HG03095 (cell line): ENCODE measurements around the gene KDM3A.

Experiments used
- ATAC-seq: cut with Tn5 transposase; IDR thresholded peaks from one replicate; pipeline ENCODE4 v1.9.1; 2021; ENCODE audit warnings: moderate library complexity; ENCODE audit not compliant: unreplicated experiment

KDM3A gene

DNA sequence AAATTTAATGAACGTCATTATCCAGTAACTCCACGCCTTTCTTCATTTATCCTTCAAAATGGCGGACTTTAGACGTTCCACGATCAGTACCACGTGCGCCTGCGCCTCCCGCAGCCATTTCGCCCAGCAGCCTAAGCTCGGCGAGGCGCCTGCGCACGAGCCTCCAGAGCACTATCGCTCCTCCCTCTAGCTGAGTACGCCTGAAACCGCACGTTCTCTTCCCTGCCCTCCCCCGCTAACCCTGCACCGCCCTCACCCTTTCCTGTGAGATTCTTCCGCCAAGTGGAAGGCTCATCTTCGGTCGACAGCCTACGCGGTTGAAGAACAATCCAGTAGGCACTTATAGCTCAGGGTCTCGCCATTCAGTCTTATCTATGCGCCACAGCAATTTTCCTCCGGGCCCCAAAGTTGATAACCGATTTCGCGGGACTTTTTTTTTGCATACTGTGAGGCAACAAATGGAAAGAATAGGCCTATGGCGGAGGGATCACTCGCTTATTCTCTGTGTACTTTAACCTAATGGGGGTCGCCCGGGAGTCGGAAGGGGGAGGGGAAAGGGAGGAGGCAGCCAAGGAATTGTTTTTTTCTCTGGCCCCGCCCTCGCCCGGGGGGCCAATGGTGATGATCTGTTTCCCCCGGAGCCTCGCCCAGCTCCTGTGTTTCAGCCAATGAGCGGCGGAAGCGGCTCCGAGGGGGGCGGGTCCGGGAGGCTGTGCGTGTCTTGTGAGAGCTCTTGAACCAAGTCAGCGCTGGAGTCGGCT lies at the start of gene KDM3A:
Gene KDM3A, plus strand, starts transcription at position 741 of the 761 bp plus-strand sequence. CDS start 677 bp downstream, outside the sequence.
- peak; percentile 79 for ATAC-seq

DNA sequence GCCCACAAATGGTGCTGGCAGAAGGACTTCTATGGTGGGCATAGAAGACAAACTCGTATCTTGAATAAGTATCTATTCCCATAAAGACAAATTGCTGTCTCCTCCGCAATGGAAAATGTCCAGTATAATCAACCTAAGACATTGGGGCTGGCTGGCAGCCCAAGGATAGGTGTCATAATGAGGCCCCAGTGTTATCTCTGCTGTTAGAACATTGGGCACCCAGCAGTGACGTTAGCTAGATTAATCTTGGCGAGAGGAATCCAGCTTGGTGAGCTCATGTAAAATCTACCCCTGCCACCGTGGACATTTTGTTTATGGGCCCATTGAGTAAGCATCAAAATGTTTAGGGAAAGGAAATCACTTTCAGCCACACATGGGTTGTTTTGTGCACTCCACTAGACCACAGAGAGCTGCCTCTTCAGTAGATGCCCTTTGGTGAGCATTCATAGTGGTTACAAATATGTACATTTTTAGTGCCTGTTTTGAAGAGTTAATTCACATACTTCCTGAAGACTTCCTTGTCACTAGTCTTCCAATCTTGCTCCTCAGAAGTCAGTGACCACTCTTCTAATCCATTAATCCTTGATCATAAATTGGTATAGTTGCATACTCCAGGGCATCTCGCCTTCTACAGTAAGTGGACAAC lies 48.2 kb upstream of the KDM3A start:
- no peak for ATAC-seq

- no peak for ATAC-seq
These were observed 47.4 kb upstream of the KDM3A start for GRCh38 chr2:86393521-86394491.

DNA sequence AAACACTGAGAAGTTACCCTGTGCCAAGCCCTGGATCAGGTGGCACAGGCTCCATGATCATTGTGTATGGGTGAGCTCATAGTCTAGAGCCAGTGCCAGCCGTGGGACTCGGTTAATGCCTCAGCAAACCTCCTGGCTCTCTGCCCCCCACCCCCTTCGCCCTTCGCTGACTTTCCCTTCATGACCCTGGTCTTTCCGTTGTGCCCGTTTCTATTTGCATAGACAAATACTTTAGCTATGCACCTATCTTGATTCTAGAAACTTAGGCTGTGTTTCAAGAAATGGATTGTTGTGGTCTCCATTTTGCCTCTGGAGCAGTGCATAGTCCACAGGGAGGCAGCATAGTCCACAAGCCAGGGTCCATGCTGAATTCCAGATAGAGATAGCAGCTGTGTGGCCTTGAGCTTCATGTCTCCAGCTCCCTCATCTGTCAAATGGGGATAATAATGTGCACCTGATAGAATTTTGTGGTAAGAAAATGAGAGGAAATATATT lies 44.8 kb upstream of the KDM3A start:
- no peak for ATAC-seq

DNA sequence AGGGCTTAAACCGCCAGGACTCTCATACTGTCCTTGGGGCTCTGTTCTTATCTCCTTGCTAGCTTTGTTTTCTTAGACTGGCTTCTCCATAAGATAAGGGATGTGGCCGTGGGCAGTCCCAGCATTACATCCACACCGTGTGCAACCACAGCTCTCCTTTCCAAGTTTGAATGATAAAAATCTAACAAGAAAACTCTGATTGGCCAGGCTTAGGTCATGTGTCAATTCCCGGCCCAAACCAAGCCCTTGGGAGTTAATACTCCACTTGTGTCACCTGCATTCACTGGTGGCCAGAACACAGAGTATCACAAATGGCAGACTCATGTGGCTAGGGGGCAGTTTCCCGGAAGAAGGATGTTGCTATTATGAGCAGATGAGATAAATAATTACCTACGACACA lies 43.2 kb upstream of the KDM3A start:
- no peak for ATAC-seq

GRCh38 chr2:86398500-86399474 lies 42.4 kb upstream of the KDM3A start:
- ATAC-seq, result no peak

DNA sequence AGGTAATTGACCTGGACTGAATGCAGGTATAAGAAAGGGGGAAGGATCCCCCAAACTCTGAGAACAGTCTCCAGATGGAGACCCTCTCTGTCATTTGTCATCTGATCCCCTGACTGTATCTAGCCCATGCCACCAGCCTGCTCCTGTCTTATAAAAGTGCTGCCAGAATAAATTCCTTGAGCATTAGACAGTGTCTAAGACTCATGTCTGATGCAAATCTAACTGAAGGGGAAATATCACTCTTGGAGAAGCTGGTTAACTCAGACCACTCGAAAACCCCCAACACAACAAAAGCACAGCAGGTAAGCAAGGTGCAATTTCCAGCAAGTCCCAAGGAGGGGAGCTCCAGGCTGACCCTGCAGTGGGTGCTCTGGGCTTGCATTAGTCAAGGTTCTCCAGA lies 40.9 kb upstream of the KDM3A start:
- ATAC-seq, result no peak

- ATAC-seq, result no peak
These were observed 30.6 kb upstream of the KDM3A start for GRCh38 chr2:86410581-86410980.

DNA sequence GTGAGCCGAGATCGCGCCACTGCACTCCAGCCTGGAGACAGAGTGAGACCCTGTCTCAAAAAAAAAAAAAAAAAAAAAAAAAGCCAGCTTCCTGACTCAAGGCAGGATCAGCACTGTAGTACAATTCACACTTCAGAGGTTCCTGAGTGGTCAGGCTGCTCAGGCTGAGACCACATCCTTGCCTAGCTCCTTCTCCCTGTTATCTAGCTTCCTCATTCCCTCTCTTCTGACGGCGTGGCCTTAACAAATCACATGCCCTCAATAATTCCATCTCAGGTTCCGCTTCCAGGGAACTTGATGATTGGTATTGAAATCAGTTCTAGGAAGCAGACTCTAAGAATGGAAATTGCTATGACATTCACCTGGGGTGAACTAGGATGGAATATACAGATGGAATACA lies 29.8 kb upstream of the KDM3A start:
- no peak for ATAC-seq

DNA sequence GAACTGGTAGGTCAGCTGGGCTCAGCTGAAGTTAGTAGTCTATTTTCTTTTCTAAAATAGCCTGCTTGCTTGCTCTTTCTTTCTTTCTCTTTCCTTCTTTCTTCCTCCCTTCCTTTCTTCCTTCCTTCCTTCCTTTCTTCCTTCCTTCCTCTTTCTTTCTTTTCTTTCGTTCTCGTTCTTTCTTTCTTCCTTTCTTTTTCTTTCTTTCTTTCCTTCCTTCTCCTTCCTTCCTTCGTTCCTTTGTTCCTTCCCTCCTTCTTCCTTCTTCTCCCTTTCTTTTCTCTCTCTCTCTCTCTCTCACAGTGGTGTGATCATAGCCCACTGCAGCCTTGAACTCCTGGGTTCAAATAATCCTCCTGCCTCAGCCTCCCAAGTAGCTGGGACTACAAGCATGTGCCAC lies 29.2 kb upstream of the KDM3A start:
- no peak for ATAC-seq

- no peak for ATAC-seq
These were observed 27.7 kb upstream of the KDM3A start for GRCh38 chr2:86413296-86414094.

- ATAC-seq, result no peak
These were observed 26.2 kb upstream of the KDM3A start for GRCh38 chr2:86414996-86415395.

DNA sequence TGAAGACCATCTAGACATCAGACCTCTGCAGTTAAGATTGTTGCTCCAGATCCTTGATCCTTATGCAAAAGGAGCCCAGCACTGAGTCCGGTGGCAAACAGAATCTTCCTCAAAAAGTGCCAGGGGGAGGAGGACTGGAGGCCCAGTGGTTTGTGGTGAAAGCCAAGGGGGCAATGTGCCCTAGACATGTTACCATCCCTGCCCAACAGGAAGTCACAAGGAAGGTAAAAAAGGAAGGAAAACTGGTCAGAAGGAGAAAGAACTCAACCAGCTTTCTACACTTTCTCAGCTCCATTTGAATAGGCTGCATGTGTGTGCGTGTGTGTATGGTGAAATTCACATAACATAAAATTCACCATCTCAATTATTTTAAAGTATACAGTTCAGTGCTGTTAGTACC lies 25.0 kb upstream of the KDM3A start:
- ATAC-seq, result no peak

DNA sequence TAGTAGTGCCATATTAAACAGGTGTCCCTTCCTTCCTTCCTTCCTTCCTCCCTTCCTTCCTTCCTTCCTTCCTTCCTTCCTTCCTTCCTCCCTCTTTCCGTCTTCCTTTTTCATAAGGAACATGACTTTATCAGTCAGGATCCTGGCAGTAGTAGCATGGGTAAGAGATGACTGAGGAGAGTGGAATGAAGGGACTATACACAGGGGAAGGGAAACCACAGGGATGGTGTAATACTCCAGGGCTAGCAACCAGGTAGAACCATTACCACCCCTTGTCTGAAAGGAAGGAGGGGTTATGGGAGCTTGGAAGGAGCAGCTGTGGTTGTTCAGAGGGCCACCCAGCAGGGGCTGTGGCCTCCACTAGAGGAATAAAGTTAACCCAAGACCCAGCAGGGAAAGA lies 23.2 kb upstream of the KDM3A start:
- ATAC-seq, result no peak

DNA sequence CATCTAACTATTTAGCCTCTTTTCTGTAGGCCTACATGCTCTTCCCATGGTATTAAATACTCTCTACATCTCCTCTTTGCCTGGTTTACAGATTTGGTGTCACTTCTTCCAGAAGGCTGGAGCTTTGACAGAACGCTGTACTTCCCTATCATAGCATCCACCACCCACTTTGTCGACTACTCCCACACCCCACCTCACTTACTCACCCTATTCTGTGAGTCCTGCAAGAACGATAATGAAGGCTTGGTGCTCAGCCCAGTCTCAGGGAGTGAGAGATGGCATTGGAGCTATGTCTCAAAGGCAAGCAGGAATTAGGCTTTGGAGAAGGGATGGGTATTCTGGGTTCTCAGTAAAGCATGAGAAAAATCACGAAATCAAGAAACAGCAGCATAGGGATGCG lies 20.3 kb upstream of the KDM3A start:
- ATAC-seq, result no peak

DNA sequence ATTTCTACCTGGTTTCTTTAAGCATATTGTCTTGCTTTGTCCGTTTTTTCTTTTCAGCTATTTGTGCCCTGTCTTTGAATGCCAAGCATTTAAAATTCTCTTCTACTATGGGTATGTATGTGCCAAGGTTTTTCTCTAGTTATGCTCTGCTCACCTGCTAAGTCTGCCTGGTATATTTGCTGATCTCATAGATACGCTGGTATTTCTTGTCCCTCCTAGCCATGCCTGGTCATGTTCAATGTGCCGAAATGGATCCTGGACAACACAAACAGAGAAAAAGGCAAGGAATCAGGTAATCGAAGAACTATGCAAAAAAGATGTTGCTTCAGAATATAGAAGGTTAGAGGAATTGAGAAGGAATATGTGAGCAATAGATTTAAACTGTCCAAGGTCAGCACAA lies 14.9 kb upstream of the KDM3A start:
- ATAC-seq, result no peak

DNA sequence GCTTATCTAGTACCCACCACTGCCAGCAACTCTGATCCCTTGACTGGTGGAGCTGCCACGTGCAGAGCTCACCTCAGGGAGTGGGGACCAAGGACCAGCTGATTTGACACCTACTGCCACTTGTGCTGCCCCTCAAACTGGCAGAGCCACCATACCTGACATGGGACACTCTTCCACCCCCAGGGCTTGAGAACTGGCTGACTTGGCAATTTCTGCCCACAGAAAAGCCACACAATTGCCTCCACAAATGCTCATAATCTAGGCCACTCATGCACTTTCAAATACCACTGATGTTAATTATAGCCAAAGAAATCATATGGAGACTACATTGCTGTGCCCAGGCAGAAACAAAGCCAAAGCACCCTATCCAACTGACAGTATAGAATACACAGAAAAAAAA lies 11.8 kb upstream of the KDM3A start:
- ATAC-seq, result no peak

GRCh38 chr2:86430368-86430767 lies 10.8 kb upstream of the KDM3A start:
- no peak for ATAC-seq

DNA sequence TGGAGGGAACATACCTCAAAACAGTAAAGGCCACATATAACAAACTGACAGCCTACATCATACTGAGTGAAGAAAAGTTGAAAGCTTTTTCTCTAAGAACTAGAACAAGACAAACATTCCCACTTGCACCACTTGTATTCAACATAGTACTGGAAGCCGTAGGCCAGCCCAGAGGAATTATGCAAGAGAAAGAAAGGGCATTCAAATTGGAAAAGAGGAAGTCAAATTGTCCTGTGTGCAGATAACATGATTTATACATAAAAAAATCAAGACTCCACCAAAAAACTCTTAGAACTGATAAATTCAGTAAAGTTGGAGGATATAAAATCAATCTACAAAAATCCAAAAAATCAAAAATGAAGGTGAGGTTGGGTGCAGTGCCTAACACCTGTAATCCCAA lies 8.0 kb upstream of the KDM3A start:
- no peak for ATAC-seq
